CD14-positive monocyte (primary cell): Measurements from ENCODE around the gene ARID1B. TPM values are rescaled to one million over a fixed set of nuclear protein-coding genes. Genes with fewer than 3 reads are reported as not detected.

Source experiments
- DNase-seq, 3 donors: peaks; one replicate each; pipeline ENCODE4 v3.0.0-alpha.2; 2011 to 2022
- H2AFZ ChIP-seq: 2 replicates; pipeline ENCODE4 v1.6.0; 2012; ENCODE audit warnings: mild to moderate bottlenecking, low read depth, low read length, inconsistent platforms; ENCODE audit not compliant: insufficient read depth, poor library complexity, severe bottlenecking
- H3K27ac ChIP-seq, 2 donors: 1 replicate in 1 of 2; 2 replicates in 1 of 2; pipeline ENCODE4 v1.5.1; 2012 to 2013; ENCODE audit warnings: low read length in 2 of 2, control low read depth in 1 of 2, inconsistent platforms in 1 of 2, low read depth in 1 of 2, mild to moderate bottlenecking in 1 of 2
- H3K27me3 ChIP-seq, 2 donors: one replicate each; pipeline versions ENCODE4 v1.6.0 to v1.6.1; 2011 to 2013; ENCODE audit warnings: low read length in 2 of 2; ENCODE audit not compliant: control insufficient read depth in 2 of 2, insufficient read depth in 2 of 2
- H3K36me3 ChIP-seq, 2 donors: replicated peaks in 1 of 2; 1 replicate in 1 of 2; 2 replicates in 1 of 2; pipeline versions ENCODE4 v1.5.1 to v1.6.1; 2012 to 2013; ENCODE audit warnings: low read length in 2 of 2, control low read depth in 1 of 2, inconsistent platforms in 1 of 2, mild to moderate bottlenecking in 1 of 2; ENCODE audit not compliant: insufficient read depth in 2 of 2, control insufficient read depth in 1 of 2
- H3K4me1 ChIP-seq, 2 donors: 1 replicate in 1 of 2; 2 replicates in 1 of 2; pipeline versions ENCODE4 v1.5.1 to v1.6.1; 2012 to 2013; ENCODE audit warnings: low read length in 2 of 2, control low read depth in 1 of 2, inconsistent platforms in 1 of 2, mild to moderate bottlenecking in 1 of 2, moderate library complexity in 1 of 2; ENCODE audit not compliant: insufficient read depth in 2 of 2, control insufficient read depth in 1 of 2
- H3K4me2 ChIP-seq: replicated peaks from 2 replicates; pipeline ENCODE3; 2012; ENCODE audit warnings: low read length, moderate library complexity, mild to moderate bottlenecking; ENCODE audit not compliant: poor library complexity, severe bottlenecking; ENCODE audit errors: extremely low read depth
- H3K4me3 ChIP-seq, 3 experiments: fragments of 200-600 bp in 1 of 3; sonication (generic) in 1 of 3; replicated peaks in 1 of 3; 1 replicate in 2 of 3; 2 replicates in 1 of 3; pipeline ENCODE4 v1.5.1; 2011 to 2013; ENCODE audit warnings: low read length in 3 of 3, mild to moderate bottlenecking in 3 of 3, control low read depth in 2 of 3, low read depth in 2 of 3, inconsistent platforms in 1 of 3, moderate library complexity in 1 of 3
- H3K79me2 ChIP-seq: 2 replicates; pipeline ENCODE4 v1.6.0; 2012; ENCODE audit warnings: mild to moderate bottlenecking, control low read depth, inconsistent platforms, low read length, moderate library complexity; ENCODE audit not compliant: insufficient read depth
- H3K9ac ChIP-seq: 2 replicates; pipeline ENCODE4 v1.6.0; 2017; ENCODE audit warnings: low read length, mild to moderate bottlenecking; ENCODE audit not compliant: insufficient read depth, poor library complexity, severe bottlenecking
- H3K9me3 ChIP-seq, 2 donors: replicated peaks in 1 of 2; 1 replicate in 1 of 2; 2 replicates in 1 of 2; pipeline versions ENCODE4 v1.5.1 to v1.6.1; 2012 to 2013; ENCODE audit warnings: low read length in 2 of 2, control low read depth in 1 of 2; ENCODE audit not compliant: control insufficient read depth in 1 of 2, insufficient read depth in 1 of 2
- H4K20me1 ChIP-seq: 2 replicates; pipeline ENCODE4 v1.6.0; 2012; ENCODE audit warnings: mild to moderate bottlenecking, low read length, control low read depth, moderate library complexity; ENCODE audit not compliant: insufficient read depth
- H3K27ac Mint-ChIP-seq, 7 donors: one replicate each; pipeline ENCODE4 v1.8.0; 2020; ENCODE audit warnings: mild to moderate bottlenecking in 7 of 7, mixed read lengths in 7 of 7, moderate library complexity in 6 of 7, inconsistent platforms in 2 of 7
- H3K27me3 Mint-ChIP-seq, 3 donors: one replicate each; pipeline ENCODE4 v1.8.0; 2021 to 2022; ENCODE audit warnings: low read depth in 3 of 3, mild to moderate bottlenecking in 3 of 3, mixed read lengths in 3 of 3, moderate library complexity in 3 of 3, inconsistent platforms in 1 of 3
- H3K36me3 Mint-ChIP-seq, 2 donors: one replicate each; pipeline ENCODE4 v1.8.0; 2020; ENCODE audit warnings: mixed read lengths in 2 of 2, inconsistent platforms in 1 of 2, mild to moderate bottlenecking in 1 of 2
- H3K4me1 Mint-ChIP-seq: one replicate; pipeline ENCODE4 v1.8.0; 2020; ENCODE audit warnings: mild to moderate bottlenecking, mixed read lengths
- H3K4me3 Mint-ChIP-seq, 2 donors: one replicate each; pipeline ENCODE4 v1.8.0; 2020; ENCODE audit warnings: mild to moderate bottlenecking in 2 of 2, mixed read lengths in 2 of 2, moderate library complexity in 1 of 2
- H3K9me3 Mint-ChIP-seq, 7 donors: one replicate each; pipeline ENCODE4 v1.8.0; 2020 to 2022; ENCODE audit warnings: mixed read lengths in 7 of 7, mild to moderate bottlenecking in 6 of 7, moderate library complexity in 6 of 7, inconsistent platforms in 2 of 7
- CTCF ChIP-seq: fragments of 200-600 bp; IDR thresholded peaks from one replicate; pipeline ENCODE4 v1.8.0; 2022; ENCODE audit warnings: antibody characterized with exemption, mild to moderate bottlenecking
- WGBS: methylation state at CpG from one replicate; pipeline ENCODE4 v1.1.5; 2013; ENCODE audit warnings: missing lambda C conversion rate; ENCODE audit not compliant: insufficient coverage; 5-methylcytosine and 5-hydroxymethylcytosine counted together
- intact Hi-C, 2 donors: fragments of 100-400 bp; cut with micrococcal nuclease; formaldehyde crosslinking; loops; one replicate each; pipeline versions ENCODE4 v1.15.0 to v1.15.1; 2023
- polyA plus RNA-seq, 3 donors: library from polyadenylated mRNA; depleted of rRNA in 1 of 3; unstranded in 2 of 3; stranded (reverse) in 1 of 3; fragments of 300-500 nt in 2 of 3; fragments of >200 nt in 1 of 3; fragmentation: Illumina TruSeq in 2 of 3; gene quantifications; 1 replicate in 2 of 3; 2 replicates in 1 of 3; pipeline ENCODE4 v1.2.3, GENCODE V29; 2012 to 2021

ARID1B gene
- polyA plus RNA-seq, 3 donors = 3.2 to 22.1 (median 3.8) TPM

- Histone ChIP-seq H2AFZ (no peak overlapping the region), H3K9ac (no peak overlapping the region), H3K9me3 (no peaks in the 10 kb centered on the region), H3K27me3 (no peaks in the 10 kb centered on the region), H4K20me1 (no peaks in the 10 kb centered on the region), H3K4me3 (no peak overlapping the region), H3K4me2 (no peak overlapping the region), H3K79me2 (no peaks in the 10 kb centered on the region), H3K4me1 (no peaks in the 10 kb centered on the region), H3K27ac (no peak overlapping the region), H3K36me3 (no peaks in the 10 kb centered on the region)
- intact Hi-C loops = no loop called here
- H3K4me3 Mint-ChIP-seq = no peak overlapping the region
- no peak overlapping the region for H3K27ac Mint-ChIP-seq
- peaks cover 2 to 5% (median 5%) of the 10 kb centered on the region in 3 donors for H3K27me3 Mint-ChIP-seq
- H3K4me1 Mint-ChIP-seq = no peaks in the 10 kb centered on the region
- no peaks in the 10 kb centered on the region for H3K36me3 Mint-ChIP-seq
- DNase-seq = no peak
- 100% methylated on average over 3 of the region's 4 CpGs for WGBS
- no peak for TF ChIP-seq CTCF
- H3K9me3 Mint-ChIP-seq = no peaks in the 10 kb centered on the region
Observed at GRCh38 chr6:156760377-156760776, 16.8 kb upstream of the ARID1B start.

GRCh38 chr6:156762547-156762946, 14.6 kb upstream of the ARID1B start:
- H3K4me1 Mint-ChIP-seq = no peaks in the 10 kb centered on the region
- Histone ChIP-seq H4K20me1 (no peaks in the 10 kb centered on the region), H3K9me3 (no peaks in the 10 kb centered on the region), H2AFZ (no peak overlapping the region), H3K36me3 (no peaks in the 10 kb centered on the region), H3K4me1 (no peaks in the 10 kb centered on the region), H3K4me3 (no peak overlapping the region), H3K4me2 (no peak overlapping the region), H3K27me3 (no peaks in the 10 kb centered on the region), H3K79me2 (no peaks in the 10 kb centered on the region), H3K9ac (no peak overlapping the region), H3K27ac (no peak overlapping the region)
- H3K27ac Mint-ChIP-seq = no peak overlapping the region
- no peak overlapping the region for H3K4me3 Mint-ChIP-seq
- H3K36me3 Mint-ChIP-seq = no peaks in the 10 kb centered on the region
- DNase-seq = no peak
- no peaks in the 10 kb centered on the region for H3K9me3 Mint-ChIP-seq
- TF ChIP-seq CTCF = no peak
- WGBS = 99% methylated on average over 7 of the region's 7 CpGs
- intact Hi-C loops = no loop called here
- H3K27me3 Mint-ChIP-seq = peaks cover 2 to 4% (median 4%) of the 10 kb centered on the region in 3 donors
